NOMO-1 treated with dmso at 0.1 percent for 144 hours (cell line): ENCODE measurements around the gene GPR148.

Experiments used
- DNase-seq: peaks from one replicate; lab custom pipeline; 2025; ENCODE audit not compliant: unreplicated experiment; lab: John Stamatoyannopoulos, UW

The GPR148 gene

DNA sequence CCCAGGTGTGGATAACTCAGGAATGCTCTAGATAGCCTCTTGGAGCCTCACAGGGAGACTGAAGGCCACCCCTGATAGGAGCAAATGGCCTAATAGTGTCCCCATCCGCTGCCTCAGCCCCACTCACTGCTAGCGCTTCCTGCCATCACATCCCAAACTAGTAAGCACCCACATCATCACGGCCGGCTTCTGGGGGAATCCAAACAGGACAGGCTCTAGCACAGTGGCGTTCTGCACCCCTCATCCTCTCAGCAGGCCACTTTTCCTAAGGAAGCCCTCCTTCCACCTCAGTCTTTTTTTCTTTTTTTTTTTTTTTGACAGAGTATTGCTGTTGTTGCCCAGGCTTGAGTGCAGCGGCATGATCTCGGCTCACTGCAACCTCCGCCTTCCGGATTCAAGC is 20.2 kb downstream of the GPR148 start:
- DNase-seq = no peak

DNA sequence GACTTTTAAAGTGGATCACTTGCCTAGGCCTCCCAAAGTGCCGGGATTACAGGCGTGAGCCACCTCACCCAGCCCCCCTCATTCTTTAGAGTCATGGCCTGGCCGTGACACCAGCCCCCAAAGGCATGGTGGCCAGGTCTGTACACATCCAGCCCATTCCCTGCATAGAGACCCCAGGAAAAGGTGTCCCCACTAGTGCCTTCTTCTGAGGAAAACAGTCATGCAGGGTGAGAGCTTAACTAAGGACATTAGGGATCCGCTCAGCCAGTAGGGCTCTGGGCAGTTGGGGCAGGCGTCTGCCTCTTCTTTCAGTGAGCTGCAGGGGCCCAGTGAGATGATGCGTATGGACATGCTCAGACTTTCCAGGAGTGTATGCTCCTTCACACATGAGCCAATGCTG is 20.8 kb downstream of the GPR148 start:
- DNase-seq = no peak

DNA sequence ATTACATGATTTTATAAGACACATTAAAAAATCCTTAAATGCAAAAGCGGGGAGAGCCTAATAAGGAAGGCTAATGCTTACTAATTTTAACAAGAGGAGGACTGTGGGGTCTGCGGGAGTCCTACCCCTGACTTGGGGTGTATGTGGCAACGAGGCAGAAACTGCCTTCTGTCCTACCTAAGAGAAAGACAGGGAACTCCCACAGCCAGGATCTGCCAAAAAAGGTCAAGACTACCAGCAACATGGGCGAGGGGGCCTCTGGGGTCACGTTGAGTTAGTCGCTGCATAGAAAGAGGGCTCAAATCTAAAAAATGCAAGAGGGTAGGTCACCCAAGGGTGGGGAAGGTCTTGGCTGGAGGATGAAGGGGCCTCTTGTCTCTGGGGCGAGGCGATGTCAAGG is 25.9 kb downstream of the GPR148 start:
- no peak for DNase-seq

DNA sequence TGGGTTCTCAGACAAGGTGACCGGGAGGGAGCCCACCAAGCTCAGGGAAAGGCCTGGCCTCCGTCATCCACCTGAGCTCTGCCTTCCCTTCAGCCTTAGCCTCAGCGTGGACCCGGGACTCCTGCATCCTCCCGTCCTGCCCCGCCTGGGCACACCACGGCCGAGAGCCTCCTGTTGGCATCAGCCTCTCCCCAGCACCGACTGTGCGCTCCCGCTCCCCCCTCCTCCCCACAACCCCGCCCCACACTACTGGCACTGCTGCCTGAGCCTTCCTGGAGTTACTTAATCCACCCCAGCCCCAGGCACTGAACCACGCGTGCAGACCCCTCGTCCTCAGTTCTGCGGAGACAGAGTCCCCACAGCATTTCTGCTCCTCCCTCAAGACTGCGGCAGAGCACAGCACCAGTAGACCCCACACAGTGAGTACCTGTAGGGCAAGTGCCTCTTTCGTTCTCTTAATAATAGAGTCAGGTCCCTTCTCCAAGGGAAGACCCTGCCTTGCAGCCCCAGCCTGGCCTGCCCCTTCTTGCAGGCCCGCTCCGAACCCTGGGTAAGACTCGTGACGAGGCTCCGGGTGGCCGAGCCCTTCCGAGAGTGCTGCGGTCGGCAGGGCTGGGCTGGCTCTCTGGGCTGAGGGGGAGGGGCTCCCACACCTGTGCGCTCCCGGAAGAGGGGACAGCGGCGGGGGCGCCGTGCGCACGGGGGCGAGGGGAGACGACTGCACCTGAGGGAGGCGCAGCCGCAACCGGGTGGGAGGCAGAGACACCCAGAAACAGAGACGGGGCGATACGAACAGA is 26.6 kb downstream of the GPR148 start, which contains the start of gene AMER3:
Gene AMER3, plus strand, starts transcription at position 285 of the 797 bp plus-strand sequence. CDS start 6,533 bp downstream, outside the sequence.
- DNase-seq = no peak

DNA sequence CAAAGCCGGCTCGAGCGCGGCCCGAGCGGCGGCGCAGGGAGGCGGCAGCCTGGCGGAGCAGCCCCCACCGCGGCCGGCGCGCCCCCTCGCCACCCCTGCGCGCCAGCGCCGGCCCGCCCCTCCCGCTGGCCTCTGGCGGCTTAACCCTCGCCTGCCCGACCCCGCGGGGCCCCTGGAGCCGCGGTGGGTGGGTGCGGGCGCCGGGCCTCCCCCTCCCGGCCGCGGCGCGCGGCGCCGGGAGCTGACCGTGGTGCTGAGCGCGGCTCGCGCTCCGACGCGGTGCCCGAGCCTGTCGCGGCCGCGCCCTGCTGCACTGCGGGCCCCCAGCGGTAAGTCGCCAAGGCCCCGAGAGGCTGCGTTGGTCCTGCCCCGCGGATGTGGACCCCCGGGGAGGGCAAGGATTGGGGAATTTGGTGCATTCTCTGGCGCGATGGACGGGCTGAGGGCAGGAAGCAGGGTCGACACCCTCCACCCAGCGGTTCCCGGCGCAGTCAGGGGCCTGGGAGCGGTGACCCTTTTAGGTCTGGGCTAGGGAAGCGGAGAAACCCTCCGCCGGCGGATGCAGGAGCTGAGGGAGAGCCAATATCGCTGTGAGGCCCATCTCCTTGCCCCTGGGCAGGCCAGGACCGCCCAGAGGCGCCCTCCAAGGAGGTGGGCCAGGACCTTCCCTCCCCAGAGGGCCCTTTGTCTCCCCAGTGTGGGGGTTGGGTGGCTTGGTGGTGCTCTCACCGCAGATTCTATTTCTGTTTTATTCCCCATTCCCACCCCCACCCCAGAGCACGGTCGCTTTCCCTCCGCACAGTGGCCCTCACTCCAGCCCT is 27.4 kb downstream of the GPR148 start:
- DNase-seq = no peak

DNA sequence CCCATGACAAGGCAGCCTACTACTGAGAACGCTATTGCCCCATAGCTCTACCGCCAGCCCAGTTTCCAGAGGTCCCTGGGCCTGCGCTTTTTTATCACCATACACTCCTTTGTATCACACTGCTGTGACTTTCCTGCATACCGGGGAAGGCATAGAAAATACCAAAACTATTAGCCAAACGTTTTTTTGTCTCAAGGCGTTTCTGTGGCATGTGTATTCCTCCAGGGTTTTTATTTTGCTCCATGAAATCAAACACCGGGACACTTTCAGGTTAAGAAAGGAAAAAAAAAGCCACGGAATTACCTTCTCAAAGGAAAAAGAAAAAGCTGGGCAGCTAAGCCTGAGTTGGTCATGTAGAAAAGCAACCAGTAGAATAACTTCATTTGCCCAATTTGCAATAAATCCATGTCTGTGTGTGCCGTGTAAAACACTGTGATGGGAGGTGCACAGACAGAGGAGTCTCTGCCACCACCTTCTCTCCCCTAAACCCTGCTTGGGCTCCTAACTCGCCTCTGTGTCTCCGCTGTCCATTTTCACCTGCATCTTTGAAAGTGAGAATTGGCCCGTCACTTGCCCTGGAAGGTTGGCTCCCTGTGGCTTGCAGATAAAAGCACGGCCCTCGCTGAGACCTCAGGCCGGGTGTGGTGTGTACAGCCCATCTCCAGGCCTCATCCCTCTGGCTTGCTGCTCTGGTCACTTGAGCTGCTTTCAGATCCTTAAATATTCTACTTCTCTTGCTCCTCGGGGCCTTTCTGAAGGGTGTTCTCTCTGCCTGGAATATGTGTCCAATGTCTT is 28.2 kb downstream of the GPR148 start:
- DNase-seq = no peak

DNA sequence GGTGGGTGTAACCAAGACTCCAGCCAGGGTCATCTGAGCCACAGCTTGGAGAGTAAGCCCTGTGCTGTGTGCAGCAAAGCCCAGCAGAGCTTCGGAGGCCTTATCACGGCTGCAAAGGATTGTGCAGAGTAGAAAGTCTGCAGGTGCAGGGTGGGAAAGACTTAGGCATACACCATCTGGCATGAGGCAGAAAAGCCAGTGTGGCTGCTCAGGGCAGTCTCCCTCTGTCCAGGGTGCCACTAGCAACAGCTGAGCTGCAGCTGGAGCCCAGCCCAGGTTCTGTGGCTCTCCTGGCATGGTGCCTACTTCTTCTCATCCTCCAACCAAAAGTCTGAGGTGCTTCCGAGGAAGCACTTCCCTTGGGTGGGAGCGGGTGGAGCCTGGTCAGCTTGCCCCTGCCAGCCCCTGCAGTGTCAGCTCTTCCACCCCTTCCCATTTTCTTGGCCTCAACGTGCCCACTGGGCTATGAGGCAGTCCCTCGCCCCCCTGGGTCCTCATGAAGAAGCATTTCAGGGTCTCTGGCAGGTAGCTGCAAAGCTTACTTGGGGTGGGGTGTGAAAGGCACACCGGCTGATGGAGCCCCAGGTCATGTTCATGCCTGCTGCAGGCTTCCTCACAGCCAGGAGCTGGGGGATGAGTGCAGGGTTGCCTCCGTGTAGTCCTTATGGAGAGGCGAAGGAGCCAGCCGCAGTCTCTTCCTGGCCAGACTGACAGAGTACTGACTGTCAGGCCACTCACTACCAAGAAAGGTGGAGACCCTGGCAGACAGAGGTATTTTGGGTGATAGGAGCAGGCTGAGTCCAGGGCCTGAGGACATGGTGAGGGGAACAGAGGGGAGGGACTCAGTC is 31.3 kb downstream of the GPR148 start:
- DNase-seq = no peak

DNA sequence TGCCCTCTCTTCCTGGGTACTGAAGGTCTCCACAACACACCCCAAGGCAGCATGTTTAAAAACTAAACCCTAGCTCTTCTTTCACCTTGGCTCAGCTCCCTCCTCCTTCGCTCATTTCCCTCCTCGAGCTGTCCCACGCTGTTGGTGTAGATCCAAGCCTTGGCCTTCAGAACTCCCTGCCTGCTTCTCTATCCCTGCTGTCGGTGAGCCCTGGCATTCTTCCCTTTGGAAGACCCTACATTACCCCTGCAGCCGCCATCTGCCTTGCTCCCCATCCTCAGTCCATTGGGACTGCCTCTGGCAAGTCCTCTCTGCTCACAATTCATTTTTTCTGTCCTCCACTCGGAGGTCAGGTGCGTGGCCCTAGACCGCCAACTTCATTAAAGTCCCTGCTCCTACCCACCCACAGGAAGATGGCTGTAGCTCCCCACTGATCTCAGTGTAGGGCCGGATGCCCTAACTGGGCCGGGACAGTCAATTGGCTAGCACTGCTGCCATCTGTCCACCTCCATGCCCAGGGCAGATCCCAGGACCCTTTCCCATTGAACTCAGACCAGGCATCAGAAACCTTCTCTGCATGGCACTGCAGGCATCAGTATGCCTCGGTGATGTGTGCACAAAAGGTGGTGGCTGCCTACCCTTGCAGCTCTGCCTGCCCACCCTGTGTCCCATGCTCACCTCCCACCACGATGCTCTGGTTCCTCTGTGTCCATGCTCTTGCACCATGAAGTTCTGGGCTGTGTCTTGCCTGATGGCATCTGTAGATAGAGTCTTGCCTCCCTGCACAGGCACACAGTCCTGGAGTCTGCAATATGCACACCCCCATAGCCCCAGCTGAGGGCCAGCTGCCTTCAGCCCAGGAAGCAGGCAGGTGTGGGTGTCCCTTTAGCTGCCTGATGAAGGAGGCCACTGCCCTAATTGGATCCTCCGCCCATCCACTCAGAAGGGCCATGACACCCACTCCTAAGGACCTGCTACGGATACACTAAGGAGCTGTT is 32.2 kb downstream of the GPR148 start:
- DNase-seq = no peak

DNA sequence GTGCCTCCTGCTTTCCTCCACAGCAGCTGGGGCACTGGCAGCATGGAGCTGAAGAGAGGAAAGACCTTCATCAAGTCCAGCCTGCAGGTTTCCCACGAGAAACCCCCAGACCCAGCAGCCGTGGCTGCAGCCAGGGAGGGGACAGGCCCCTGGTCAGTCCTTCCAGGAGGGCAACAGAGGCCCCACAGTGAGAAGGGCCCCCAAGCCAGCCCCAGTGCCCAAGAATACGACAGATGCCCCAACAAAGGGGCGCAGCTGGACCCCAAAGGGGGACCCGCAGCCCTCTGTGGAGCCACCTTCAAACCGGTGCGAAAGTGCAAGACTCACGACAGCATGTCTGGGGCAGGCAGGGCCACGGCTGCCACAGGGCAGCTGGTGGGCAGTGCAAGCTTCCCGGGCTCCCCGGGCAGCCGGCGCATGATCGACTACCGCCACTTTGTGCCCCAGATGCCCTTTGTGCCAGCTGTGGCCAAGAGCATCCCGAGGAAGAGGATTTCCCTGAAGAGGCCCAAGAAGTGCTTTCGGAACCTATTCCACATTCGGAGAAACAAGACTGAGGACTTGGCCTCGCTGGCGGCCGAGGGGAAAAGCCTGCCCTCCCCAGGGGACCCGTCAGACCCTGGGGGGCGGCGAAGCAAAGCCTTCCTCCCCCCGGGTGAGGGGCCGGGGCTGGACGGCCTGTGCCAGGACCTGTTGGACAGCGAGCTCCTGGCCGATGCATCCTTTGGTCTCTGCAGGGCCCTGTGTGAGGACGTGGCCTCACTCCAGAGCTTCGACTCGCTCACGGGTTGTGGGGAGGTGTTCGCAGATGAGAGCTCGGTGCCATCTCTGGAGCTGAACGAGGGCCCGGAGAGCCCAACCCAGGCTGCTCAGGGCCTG is 33.4 kb downstream of the GPR148 start:
- no peak for DNase-seq

DNA sequence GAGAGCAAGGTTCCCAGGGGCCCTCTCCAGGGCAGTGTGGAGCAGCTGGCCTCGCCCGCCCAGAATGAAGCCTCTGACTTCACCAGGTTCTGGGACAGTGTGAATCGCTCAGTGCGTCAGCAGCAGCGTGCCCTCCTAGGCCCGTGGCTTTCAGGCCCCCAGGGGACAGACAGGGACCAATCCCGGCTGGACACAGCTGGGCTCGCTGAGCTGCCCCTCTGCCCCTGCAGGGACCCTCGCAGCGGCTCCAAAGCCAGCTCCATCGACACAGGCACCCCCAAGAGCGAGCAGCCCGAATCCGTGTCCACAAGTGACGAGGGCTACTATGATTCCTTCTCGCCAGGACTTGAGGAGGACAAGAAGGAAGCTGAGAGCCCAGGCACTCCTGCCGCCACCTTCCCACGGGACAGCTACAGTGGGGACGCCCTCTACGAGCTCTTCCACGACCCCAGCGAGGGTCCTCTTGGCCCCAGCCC is 34.1 kb downstream of the GPR148 start:
- DNase-seq = no peak

DNA sequence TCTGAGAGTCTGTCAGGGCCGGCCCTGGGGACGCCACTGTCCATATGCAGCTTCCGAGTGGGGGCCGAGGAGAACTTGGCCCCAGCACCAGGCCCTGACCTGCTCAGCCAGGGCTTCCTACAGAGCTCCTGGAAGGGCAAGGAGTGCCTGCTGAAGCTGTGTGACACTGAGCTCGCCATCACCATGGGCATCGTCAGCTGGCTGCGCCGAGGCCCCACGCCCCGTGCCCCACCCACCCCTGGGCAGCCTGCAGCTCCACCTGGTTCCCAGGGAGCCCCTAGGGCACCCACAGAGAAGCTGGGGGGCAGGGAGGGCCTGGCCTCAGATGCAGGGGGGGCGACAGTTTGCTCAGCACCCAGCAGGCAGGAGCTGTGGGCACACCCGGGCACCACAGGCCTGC is 34.5 kb downstream of the GPR148 start:
- no peak for DNase-seq

DNA sequence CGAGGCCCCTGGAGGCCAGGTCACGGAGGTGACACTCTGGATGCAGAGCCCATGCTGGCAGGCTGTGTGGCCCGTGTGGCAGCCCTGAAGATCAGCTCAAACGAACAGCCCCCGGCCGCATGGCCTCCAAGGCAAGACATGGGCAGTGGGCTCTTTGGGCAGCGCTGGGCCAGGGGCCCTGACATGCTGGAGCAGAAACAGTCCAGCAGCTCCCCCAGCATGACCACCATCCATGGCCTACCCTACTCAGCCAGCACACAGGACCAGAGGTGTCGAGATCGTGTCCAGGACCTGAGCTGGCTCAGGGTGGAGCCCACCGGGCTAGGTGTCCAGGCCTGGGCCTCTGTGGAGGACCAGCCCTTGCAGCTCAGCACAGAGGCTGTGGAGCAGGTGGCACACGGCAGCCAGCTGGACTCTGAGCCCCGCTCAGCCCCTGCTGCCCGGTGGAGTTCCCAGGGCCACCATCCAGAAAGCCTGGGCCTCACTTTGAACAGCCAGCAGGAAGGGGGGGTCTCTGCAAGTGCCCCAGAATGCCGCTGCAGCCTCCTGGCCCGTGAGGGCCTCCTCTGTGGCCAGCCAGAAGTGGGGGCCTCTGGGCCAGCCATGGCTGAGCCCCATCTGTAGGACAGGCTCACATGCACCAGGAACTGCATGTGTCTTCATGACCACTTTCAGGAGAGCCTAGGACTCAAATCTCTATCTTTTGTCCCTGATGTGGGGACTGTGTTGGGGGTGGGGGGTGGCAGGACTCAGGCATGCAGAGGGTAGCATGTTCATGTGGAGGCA is 35.4 kb downstream of the GPR148 start:
- no peak for DNase-seq

DNA sequence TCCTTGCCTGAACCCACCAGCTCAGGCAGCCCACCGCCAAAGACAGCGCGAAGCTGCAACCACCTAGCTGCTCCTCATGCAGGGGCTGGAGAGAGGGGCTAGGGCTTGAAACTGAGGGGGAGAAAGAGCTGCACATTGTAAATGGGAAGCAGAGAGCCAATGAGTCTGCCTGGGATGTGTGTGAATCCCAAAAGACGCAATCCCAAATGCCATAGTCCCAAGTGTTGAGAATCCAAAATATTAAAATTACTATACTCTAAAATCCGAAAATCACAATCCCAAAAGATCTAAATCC is 35.9 kb downstream of the GPR148 start:
- no peak for DNase-seq

DNA sequence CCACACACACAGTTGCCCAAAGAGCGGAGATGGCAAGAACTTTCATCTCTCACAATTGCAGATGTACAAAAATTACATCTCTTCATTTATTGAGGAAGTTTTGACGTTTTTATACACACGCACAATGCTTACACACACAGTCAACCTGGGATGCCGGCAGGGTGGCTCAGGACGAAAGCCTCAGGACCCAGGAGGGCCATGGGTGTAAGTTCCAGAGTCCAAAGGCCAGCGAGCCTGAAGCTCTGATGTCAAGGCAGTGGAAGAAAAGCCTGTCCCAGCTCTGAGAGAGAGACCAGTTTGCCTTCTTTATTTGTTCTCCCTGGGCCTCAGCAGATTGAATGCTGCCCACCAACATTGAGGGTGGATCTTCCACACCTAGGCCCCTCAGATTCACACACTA is 36.6 kb downstream of the GPR148 start:
- no peak for DNase-seq

DNA sequence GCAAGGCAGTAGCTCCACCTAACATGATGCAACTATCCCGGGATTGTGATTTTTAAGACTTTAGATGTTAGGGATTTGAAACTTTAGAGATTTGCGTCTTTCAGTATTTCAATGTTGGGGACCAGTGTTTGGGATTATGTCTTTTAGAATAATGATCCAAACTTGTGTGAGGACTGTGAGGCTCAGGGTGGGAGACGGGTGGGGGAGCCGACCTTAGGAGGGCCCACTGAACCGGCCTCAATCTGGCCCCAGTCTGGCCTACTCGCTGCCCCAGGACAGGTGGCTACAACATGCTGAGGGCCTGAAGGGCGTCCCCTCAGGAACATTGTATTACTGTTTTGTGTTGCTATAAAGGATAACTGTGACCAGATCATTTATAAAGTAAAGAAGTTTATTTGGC is 37.2 kb downstream of the GPR148 start:
- no peak for DNase-seq

DNA sequence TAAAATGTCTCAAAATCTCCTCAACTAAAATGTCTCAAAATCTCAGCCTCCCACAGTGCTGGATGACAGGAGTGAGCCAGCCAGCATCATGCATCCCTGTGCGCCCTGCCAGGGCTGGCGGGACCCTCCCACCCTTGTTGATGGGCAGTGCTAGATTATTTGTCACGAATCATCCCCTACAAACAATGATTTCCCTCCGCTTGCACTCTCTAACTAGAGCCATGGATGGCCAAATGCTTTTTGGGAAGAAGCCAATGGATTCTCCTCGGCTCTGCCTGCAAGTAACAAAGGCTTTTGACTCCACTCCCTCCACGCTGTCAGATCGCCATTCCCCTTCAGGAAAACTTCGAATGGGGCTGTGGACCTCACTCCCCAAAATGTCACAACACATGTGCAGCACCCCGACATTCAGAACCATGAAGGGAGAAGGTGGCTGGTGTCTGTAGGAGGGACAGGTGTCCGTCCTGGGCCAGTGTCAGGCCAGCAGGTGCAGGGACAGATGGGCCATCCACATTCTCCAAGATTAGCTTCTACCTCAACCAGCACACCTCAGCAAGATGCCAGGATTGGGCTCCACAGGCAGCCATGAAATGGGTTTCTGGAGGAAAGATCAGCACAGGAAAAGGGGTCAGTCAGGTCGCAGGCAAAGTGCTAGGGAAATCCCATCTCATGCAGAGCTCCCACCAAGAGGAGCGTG is 38.0 kb downstream of the GPR148 start:
- no peak for DNase-seq

DNA sequence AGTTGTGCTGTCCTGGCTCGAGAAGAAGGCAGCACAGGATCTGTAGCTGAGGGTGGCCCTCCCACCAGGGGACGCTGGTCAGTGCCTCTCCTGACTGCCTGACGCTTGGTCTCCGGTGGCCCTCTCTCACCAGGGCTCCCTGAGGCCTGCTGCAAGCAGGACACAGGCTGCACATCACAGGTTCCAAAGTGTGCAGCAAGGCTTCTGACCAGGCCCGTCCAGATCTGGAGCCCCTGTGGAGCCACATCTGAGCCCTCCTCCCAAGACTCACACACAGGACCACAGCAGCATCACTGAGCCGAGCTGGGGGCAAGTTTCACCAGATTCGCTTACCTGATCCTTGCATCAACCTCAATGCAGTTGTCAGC is 38.5 kb downstream of the GPR148 start:
- DNase-seq = no peak
